ENCODE data around the gene DFFA. TPM values are rescaled to one million over a fixed set of nuclear protein-coding genes. Genes with fewer than 3 reads are reported as not detected.

DFFA gene
- total and polyA plus RNA-seq, 2 donors (not counting 3 experiments of a cell fraction or from before 2014, with no cell fraction given): 30.0 to 44.5 TPM

DNA sequence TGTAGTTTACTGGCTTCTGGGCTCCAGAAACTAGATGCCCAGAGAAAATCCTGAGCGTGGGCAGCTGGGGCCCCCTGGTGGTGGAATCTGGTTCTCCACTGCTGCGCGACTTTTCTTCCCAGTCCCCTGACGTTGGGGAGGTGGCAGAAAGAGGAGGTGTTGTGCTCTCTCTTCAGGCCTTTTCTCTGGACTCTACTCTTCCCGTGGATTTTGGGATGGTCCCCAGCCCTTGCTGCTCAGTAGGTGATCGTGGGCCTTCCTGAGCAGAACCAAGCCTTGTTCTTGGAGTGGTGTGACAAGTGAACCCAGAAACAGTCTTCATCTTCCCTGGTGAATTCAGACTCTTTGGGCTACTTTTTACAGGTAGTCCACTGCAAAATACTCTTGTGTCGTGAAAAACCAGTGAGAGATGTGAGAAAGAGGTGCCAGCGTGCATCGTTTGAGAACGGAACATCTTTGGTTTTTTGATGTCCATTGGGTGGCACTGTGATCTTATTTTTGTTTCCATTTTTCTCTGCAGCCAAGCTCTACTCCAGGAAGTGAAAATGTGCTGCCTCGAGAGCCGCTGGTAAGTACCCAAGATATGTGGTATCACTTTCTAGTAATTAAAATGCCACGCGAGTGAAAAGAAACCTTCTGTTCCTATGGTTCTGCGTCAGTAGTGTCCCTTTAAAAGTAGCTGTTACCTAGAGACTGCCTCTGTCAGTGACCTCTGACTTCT lies 22.6 kb upstream of the DFFA start:
- FAIRE-seq: peak; percentile 84
- no peaks in the 10 kb centered on the region for H3K9me3 ChIP-seq (replicated peaks; ENCODE audit: control insufficient read depth, insufficient read depth, low read length)
- H3K27me3 ChIP-seq (ENCODE audit: control insufficient read depth in 2 of 2, insufficient read depth in 2 of 2, low read length in 2 of 2): no peaks in the 10 kb centered on the region
- peak overlapping the region; percentile 41 for H3K4me2 ChIP-seq (ENCODE audit: insufficient read depth, low read length)
- intact Hi-C loops (cut with micrococcal nuclease) (loop anchor here (1.0 kb wide), 4 partner anchors 65 to 447 kb away; partner anchors contain the start of gene CENPS), dilution Hi-C loops (cut with MboI; ENCODE audit: extremely low pct_ligation_motif_present, low sequenced_read_pairs) (no loop called here)
- no peaks in the 10 kb centered on the region for H3K9me1 ChIP-seq (replicated peaks; ENCODE audit: control insufficient read depth, extremely low read depth, insufficient read depth, low read length)
- ChIA-PET POLR2A (no interaction called here), CTCF (interaction anchor here (0.6 to 3.6 kb wide), 32 partner anchors 9 to 543 kb away, joined by 3 to 123 read pairs (median 6); partner anchors contain the start of gene CENPS)
- H3K79me2 ChIP-seq (ENCODE audit: control insufficient read depth, insufficient read depth, low read length): peaks cover 27% of the 10 kb centered on the region
- no peak overlapping the region for H2AFZ ChIP-seq (ENCODE audit: low read depth, low read length)
- no peak overlapping the region for H3K4me3 ChIP-seq (replicated peaks in 1 of 3; ENCODE audit: insufficient read depth in 1 of 3, low read depth in 1 of 3, low read length in 3 of 3)
- H3K9ac ChIP-seq (replicated peaks; ENCODE audit: extremely low read depth, insufficient read depth, low read length): no peak overlapping the region
- H3K27ac ChIP-seq (ENCODE audit: insufficient read depth, low read depth, low read length): no peak overlapping the region
- DNase-seq (ENCODE audit: low read depth, low spot score): peak; percentile 59
- peaks cover 5% of the 10 kb centered on the region for H3K4me1 ChIP-seq (ENCODE audit: control insufficient read depth, extremely low read depth, insufficient read depth, low read length)
- no TSS peak for BruUV-seq (replicated peaks)
- no peaks in the 10 kb centered on the region for H4K20me1 ChIP-seq (replicated peaks; ENCODE audit: control insufficient read depth, extremely low read depth, insufficient read depth, low read length)
- peaks cover 0 to 3% of the 10 kb centered on the region in 2 experiments for H3K36me3 ChIP-seq (ENCODE audit: control insufficient read depth in 2 of 2, extremely low read depth in 1 of 2, insufficient read depth in 2 of 2, low read length in 2 of 2)
- no peak for TF ChIP-seq JUN (IDR thresholded peaks at IDR 0.05; ENCODE audit: borderline replicate concordance, insufficient read depth, insufficient read length, low read depth)
- TF ChIP-seq, protein P1, sequence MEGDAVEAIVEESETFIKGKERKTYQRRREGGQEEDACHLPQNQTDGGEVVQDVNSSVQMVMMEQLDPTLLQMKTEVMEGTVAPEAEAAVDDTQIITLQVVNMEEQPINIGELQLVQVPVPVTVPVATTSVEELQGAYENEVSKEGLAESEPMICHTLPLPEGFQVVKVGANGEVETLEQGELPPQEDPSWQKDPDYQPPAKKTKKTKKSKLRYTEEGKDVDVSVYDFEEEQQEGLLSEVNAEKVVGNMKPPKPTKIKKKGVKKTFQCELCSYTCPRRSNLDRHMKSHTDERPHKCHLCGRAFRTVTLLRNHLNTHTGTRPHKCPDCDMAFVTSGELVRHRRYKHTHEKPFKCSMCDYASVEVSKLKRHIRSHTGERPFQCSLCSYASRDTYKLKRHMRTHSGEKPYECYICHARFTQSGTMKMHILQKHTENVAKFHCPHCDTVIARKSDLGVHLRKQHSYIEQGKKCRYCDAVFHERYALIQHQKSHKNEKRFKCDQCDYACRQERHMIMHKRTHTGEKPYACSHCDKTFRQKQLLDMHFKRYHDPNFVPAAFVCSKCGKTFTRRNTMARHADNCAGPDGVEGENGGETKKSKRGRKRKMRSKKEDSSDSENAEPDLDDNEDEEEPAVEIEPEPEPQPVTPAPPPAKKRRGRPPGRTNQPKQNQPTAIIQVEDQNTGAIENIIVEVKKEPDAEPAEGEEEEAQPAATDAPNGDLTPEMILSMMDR (IDR thresholded peaks at IDR 0.05; ENCODE audit: extremely low read depth in 1 of 2, insufficient read depth in 1 of 2, low read depth in 1 of 2, low read length in 2 of 2): peak; percentile 92 to 93

- no TSS peak for BruUV-seq (replicated peaks)
- Histone ChIP-seq H3K4me1 (ENCODE audit: control insufficient read depth, extremely low read depth, insufficient read depth, low read length) (peaks cover 5% of the 10 kb centered on the region), H3K27ac (ENCODE audit: insufficient read depth, low read depth, low read length) (no peak overlapping the region), H3K36me3 (ENCODE audit: control insufficient read depth in 2 of 2, extremely low read depth in 1 of 2, insufficient read depth in 2 of 2, low read length in 2 of 2) (peaks cover 0 to 3% of the 10 kb centered on the region in 2 experiments), H3K4me3 (replicated peaks in 1 of 3; ENCODE audit: insufficient read depth in 1 of 3, low read depth in 1 of 3, low read length in 3 of 3) (no peak overlapping the region), H3K9me1 (replicated peaks; ENCODE audit: control insufficient read depth, extremely low read depth, insufficient read depth, low read length) (no peaks in the 10 kb centered on the region), H3K79me2 (ENCODE audit: control insufficient read depth, insufficient read depth, low read length) (peaks cover 27% of the 10 kb centered on the region), H2AFZ (ENCODE audit: low read depth, low read length) (no peak overlapping the region), H3K9ac (replicated peaks; ENCODE audit: extremely low read depth, insufficient read depth, low read length) (no peak overlapping the region), H3K27me3 (ENCODE audit: control insufficient read depth in 2 of 2, insufficient read depth in 2 of 2, low read length in 2 of 2) (no peaks in the 10 kb centered on the region), H3K4me2 (ENCODE audit: insufficient read depth, low read length) (no peak overlapping the region), H3K9me3 (replicated peaks; ENCODE audit: control insufficient read depth, insufficient read depth, low read length) (no peaks in the 10 kb centered on the region), H4K20me1 (replicated peaks; ENCODE audit: control insufficient read depth, extremely low read depth, insufficient read depth, low read length) (no peaks in the 10 kb centered on the region)
- ChIA-PET POLR2A (interaction anchor here (0.7 to 1.1 kb wide), 2 partner anchors 64 to 108 kb away, joined by 3 to 4 read pairs; partner anchors contain the start of gene CENPS), CTCF (interaction anchor here (0.7 to 3.6 kb wide), 25 partner anchors 9 to 450 kb away, joined by 3 to 123 read pairs (median 10); partner anchors contain the start of gene CENPS)
- TF ChIP-seq GATA2 (IDR thresholded peaks at IDR 0.05; ENCODE audit: insufficient read depth, insufficient read length, low read depth, low read length): no peak
- no peak for TF ChIP-seq MYC (IDR thresholded peaks at IDR 0.05; ENCODE audit: low read depth, low read length)
- no peak for TF ChIP-seq FOS (IDR thresholded peaks at IDR 0.05; ENCODE audit: borderline replicate concordance, insufficient read depth, low read length)
- no peak for TF ChIP-seq POLR2AphosphoS5 (IDR thresholded peaks at IDR 0.05; ENCODE audit: insufficient read depth, low read depth, low read length)
- no peak for TF ChIP-seq EZH2 (IDR thresholded peaks at IDR 0.05; ENCODE audit: borderline replicate concordance, low read depth, low read length, severe bottlenecking)
- no peak for TF ChIP-seq MAX (IDR thresholded peaks at IDR 0.05; ENCODE audit: insufficient read depth, insufficient read length)
- TF ChIP-seq POLR2A (IDR thresholded peaks at IDR 0.05; ENCODE audit: low read depth, low read length): no peak
- TF ChIP-seq, protein P1 (IDR thresholded peaks at IDR 0.05; ENCODE audit: extremely low read depth in 1 of 2, insufficient read depth in 1 of 2, low read depth in 1 of 2, low read length in 2 of 2): no peak
- FAIRE-seq (no peak), DNase-seq (ENCODE audit: low read depth, low spot score) (no peak)
- dilution Hi-C loops (cut with MboI; ENCODE audit: extremely low pct_ligation_motif_present, low sequenced_read_pairs) (no loop called here), intact Hi-C loops (cut with micrococcal nuclease) (loop anchor here (1.0 kb wide), 2 partner anchors 64 to 117 kb away; partner anchors contain the start of gene CENPS)
Observed at GRCh38 chr1:10494418-10494753, 22.1 kb upstream of the DFFA start.
